Measurements from ENCODE around the gene IPCEF1. TPM values are rescaled to one million over a fixed set of nuclear protein-coding genes. Genes with fewer than 3 reads are reported as not detected.

Gene IPCEF1
- total and polyA plus RNA-seq, 3 experiments from 2014 or later, result 17.7 to 57.8 (median 19.2) TPM

DNA sequence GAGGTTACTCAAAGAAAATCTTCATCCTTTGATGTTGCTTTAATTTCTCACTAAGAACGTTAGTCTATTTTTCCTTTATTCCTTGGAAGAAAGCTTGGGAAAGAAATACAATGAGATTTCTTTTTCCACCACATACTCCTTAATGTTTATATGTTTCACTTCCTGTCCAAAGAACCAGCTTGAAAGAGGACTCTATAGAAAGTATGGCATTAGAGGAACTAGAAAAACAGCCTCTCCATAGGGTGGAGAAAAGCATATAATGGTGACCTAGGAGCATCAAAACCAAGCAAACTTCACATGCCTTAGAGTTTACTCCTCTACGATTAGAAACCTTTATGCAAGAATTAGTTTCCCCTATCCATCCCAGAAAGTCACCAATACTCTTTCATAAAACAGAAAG is 186.5 kb downstream of the IPCEF1 start:
- H3K27me3 ChIP-seq (ENCODE audit: insufficient read depth, low read length, poor library complexity, severe bottlenecking), result no peaks in the 10 kb centered on the region
- CTCF ChIA-PET, result interaction anchor here (1.1 to 2.3 kb wide), 3 partner anchors 12 to 18 kb away, joined by 3 to 9 read pairs (median 3); no protein-coding TSS in a partner anchor
- peaks cover 38% of the 10 kb centered on the region for H3K4me1 ChIP-seq (ENCODE audit: insufficient read depth, low read length)
- no peaks in the 10 kb centered on the region for H3K9me3 ChIP-seq (ENCODE audit: low read length)
- H3K27ac ChIP-seq (ENCODE audit: low read depth, low read length), result no peak overlapping the region
- no peak overlapping the region for H3K4me3 Mint-ChIP-seq
- H3K27ac Mint-ChIP-seq, result peak overlapping the region in 7 of 8 donors; percentile 2 to 83 (median 42)
- no peak overlapping the region for H3K4me3 ChIP-seq (ENCODE audit: low read length)
- peaks cover 0 to 5% (median 0%) of the 10 kb centered on the region in 5 donors for H3K9me3 Mint-ChIP-seq
- H3K36me3 ChIP-seq (ENCODE audit: insufficient read depth, low read length), result peaks cover 14% of the 10 kb centered on the region
- POLR2A ChIA-PET, result interaction anchor here (0.5 kb wide), 1 partner anchor 47 kb away, joined by 4 read pairs; no protein-coding TSS in a partner anchor
- H3K4me1 Mint-ChIP-seq, result peaks cover 71 to 93% (median 76%) of the 10 kb centered on the region in 3 donors
- no peaks in the 10 kb centered on the region for H3K27me3 Mint-ChIP-seq
- no peak for DNase-seq
- H3K36me3 Mint-ChIP-seq, result peaks cover 16 to 83% (median 43%) of the 10 kb centered on the region in 3 donors

- DNase-seq, result no peak
- H3K27ac ChIP-seq (ENCODE audit: low read depth, low read length), result no peak overlapping the region
- no peaks in the 10 kb centered on the region for H3K27me3 Mint-ChIP-seq
- H3K27ac Mint-ChIP-seq, result peak overlapping the region in 7 of 8 donors; percentile 61 to 92 (median 77)
- H3K36me3 Mint-ChIP-seq, result peaks cover 10 to 82% (median 45%) of the 10 kb centered on the region in 3 donors
- no peaks in the 10 kb centered on the region for H3K27me3 ChIP-seq (ENCODE audit: insufficient read depth, low read length, poor library complexity, severe bottlenecking)
- CTCF ChIA-PET, result interaction anchor here (1.4 kb wide), 2 partner anchors 13 to 108 kb away, joined by 3 read pairs; no protein-coding TSS in a partner anchor
- H3K4me1 ChIP-seq (ENCODE audit: insufficient read depth, low read length), result peaks cover 38% of the 10 kb centered on the region
- peaks cover 0 to 5% (median 0%) of the 10 kb centered on the region in 5 donors for H3K9me3 Mint-ChIP-seq
- POLR2A ChIA-PET, result interaction anchor here (0.5 kb wide), 1 partner anchor 48 kb away, joined by 4 read pairs; no protein-coding TSS in a partner anchor
- H3K36me3 ChIP-seq (ENCODE audit: insufficient read depth, low read length), result peaks cover 14% of the 10 kb centered on the region
- no peaks in the 10 kb centered on the region for H3K9me3 ChIP-seq (ENCODE audit: low read length)
- H3K4me1 Mint-ChIP-seq, result peaks cover 68 to 89% (median 72%) of the 10 kb centered on the region in 3 donors
- no peak overlapping the region for H3K4me3 ChIP-seq (ENCODE audit: low read length)
- peak overlapping the region in 1 of 7 donors; percentile 5 for H3K4me3 Mint-ChIP-seq
Observed at GRCh38 chr6:154169193-154169847, 187.3 kb downstream of the IPCEF1 start.

DNA sequence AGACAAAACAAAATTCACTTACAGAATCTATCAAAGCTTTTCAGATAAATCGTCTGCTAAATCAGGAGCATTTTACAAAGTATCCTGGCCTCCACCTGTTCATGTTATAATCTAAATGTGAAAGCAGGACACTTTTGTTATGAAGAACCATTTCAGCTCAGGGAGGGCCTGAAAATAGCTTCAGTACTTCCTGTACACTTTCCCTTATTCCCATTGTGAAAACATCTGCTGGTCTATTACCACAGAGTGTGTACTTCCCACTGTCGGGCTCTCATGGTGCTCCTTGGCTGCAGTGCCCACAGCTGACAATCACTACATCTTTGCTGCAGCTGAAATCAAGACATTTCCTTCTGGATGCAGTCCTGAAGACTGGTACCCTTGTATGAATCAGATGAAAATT is 189.5 kb downstream of the IPCEF1 start:
- Mint-ChIP-seq H3K9me3 (no peaks in the 10 kb centered on the region), H3K36me3 (peaks cover 4 to 64% (median 35%) of the 10 kb centered on the region in 3 donors), H3K27ac (peak overlapping the region in 4 of 8 donors; percentile 40 to 58 (median 53)), H3K4me3 (no peak overlapping the region), H3K4me1 (peaks cover 50 to 70% (median 52%) of the 10 kb centered on the region in 3 donors), H3K27me3 (no peaks in the 10 kb centered on the region)
- no peak overlapping the region for H3K27ac ChIP-seq (ENCODE audit: low read depth, low read length)
- no peaks in the 10 kb centered on the region for H3K9me3 ChIP-seq (ENCODE audit: low read length)
- H3K4me3 ChIP-seq (ENCODE audit: low read length), result no peak overlapping the region
- no peak for DNase-seq
- peaks cover 14% of the 10 kb centered on the region for H3K36me3 ChIP-seq (ENCODE audit: insufficient read depth, low read length)
- H3K27me3 ChIP-seq (ENCODE audit: insufficient read depth, low read length, poor library complexity, severe bottlenecking), result no peaks in the 10 kb centered on the region
- POLR2A ChIA-PET, result no interaction called here
- H3K4me1 ChIP-seq (ENCODE audit: insufficient read depth, low read length), result peaks cover 38% of the 10 kb centered on the region
- CTCF ChIA-PET, result interaction anchor here (3.2 to 4.2 kb wide), 2 partner anchors 13 to 110 kb away, joined by 14 to 17 read pairs; no protein-coding TSS in a partner anchor

DNA sequence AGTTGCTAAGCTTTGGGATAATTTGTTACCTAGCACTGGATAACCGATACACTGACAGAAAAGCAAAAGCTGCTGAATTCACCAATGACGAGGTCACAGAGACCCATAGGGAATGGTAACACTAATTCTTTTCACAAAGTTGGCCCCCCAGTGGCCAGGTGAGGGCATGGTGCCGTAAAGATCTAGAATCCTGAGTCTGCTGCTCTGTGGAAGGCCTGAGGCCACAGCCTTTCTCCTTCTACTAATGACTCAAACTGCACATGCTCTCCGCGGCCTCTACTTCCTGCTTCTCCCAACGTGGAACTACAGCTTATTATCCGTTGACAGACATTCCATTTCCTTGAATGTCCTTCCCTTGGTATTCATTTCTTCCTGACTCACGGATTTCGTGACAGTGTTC is 190.5 kb downstream of the IPCEF1 start:
- peak overlapping the region in 7 of 8 donors; percentile 35 to 67 (median 56) for H3K27ac Mint-ChIP-seq
- Histone ChIP-seq H3K4me3 (ENCODE audit: low read length) (no peak overlapping the region), H3K4me1 (ENCODE audit: insufficient read depth, low read length) (peaks cover 40% of the 10 kb centered on the region), H3K36me3 (ENCODE audit: insufficient read depth, low read length) (peaks cover 14% of the 10 kb centered on the region), H3K27ac (ENCODE audit: low read depth, low read length) (no peak overlapping the region), H3K27me3 (ENCODE audit: insufficient read depth, low read length, poor library complexity, severe bottlenecking) (no peaks in the 10 kb centered on the region), H3K9me3 (ENCODE audit: low read length) (no peaks in the 10 kb centered on the region)
- H3K9me3 Mint-ChIP-seq, result no peaks in the 10 kb centered on the region
- no peak for DNase-seq
- no peak overlapping the region for H3K4me3 Mint-ChIP-seq
- no peaks in the 10 kb centered on the region for H3K27me3 Mint-ChIP-seq
- H3K36me3 Mint-ChIP-seq, result peaks cover 4 to 54% (median 35%) of the 10 kb centered on the region in 3 donors
- ChIA-PET POLR2A (no interaction called here), CTCF (interaction anchor here (2.5 to 4.2 kb wide), 3 partner anchors 9 to 111 kb away, joined by 6 to 17 read pairs (median 14); no protein-coding TSS in a partner anchor)
- H3K4me1 Mint-ChIP-seq, result peaks cover 42 to 60% (median 44%) of the 10 kb centered on the region in 3 donors

GRCh38 chr6:154165478-154165877 is 191.1 kb downstream of the IPCEF1 start:
- H3K4me1 ChIP-seq (ENCODE audit: insufficient read depth, low read length), result peaks cover 33% of the 10 kb centered on the region
- Mint-ChIP-seq H3K4me1 (peaks cover 42 to 58% (median 45%) of the 10 kb centered on the region in 3 donors), H3K4me3 (peak overlapping the region in 1 of 7 donors; percentile 17), H3K27ac (peak overlapping the region; percentile 11 to 87 (median 56)), H3K27me3 (no peaks in the 10 kb centered on the region), H3K36me3 (peaks cover 8 to 54% (median 35%) of the 10 kb centered on the region in 3 donors), H3K9me3 (no peaks in the 10 kb centered on the region)
- H3K4me3 ChIP-seq (ENCODE audit: low read length), result no peak overlapping the region
- H3K27ac ChIP-seq (ENCODE audit: low read depth, low read length), result no peak overlapping the region
- ChIA-PET CTCF (interaction anchor here (2.5 to 4.2 kb wide), 3 partner anchors 8 to 112 kb away, joined by 6 to 17 read pairs (median 14); no protein-coding TSS in a partner anchor), POLR2A (no interaction called here)
- peaks cover 14% of the 10 kb centered on the region for H3K36me3 ChIP-seq (ENCODE audit: insufficient read depth, low read length)
- H3K27me3 ChIP-seq (ENCODE audit: insufficient read depth, low read length, poor library complexity, severe bottlenecking), result no peaks in the 10 kb centered on the region
- DNase-seq, result no peak
- no peaks in the 10 kb centered on the region for H3K9me3 ChIP-seq (ENCODE audit: low read length)

GRCh38 chr6:154164397-154164796 is 192.2 kb downstream of the IPCEF1 start:
- no peaks in the 10 kb centered on the region for H3K27me3 Mint-ChIP-seq
- ChIA-PET CTCF (interaction anchor here (1.3 to 4.2 kb wide), 4 partner anchors 7 to 113 kb away, joined by 3 to 17 read pairs (median 10); no protein-coding TSS in a partner anchor), POLR2A (interaction anchor here (0.6 kb wide), 1 partner anchor 113 kb away, joined by 3 read pairs; no protein-coding TSS in a partner anchor)
- no peaks in the 10 kb centered on the region for H3K9me3 Mint-ChIP-seq
- peaks cover 15% of the 10 kb centered on the region for H3K36me3 ChIP-seq (ENCODE audit: insufficient read depth, low read length)
- H3K27me3 ChIP-seq (ENCODE audit: insufficient read depth, low read length, poor library complexity, severe bottlenecking), result no peaks in the 10 kb centered on the region
- H3K4me1 ChIP-seq (ENCODE audit: insufficient read depth, low read length), result peaks cover 22% of the 10 kb centered on the region
- no peak overlapping the region for H3K27ac ChIP-seq (ENCODE audit: low read depth, low read length)
- H3K36me3 Mint-ChIP-seq, result peaks cover 8 to 53% (median 34%) of the 10 kb centered on the region in 3 donors
- H3K4me3 Mint-ChIP-seq, result peak overlapping the region in 1 of 7 donors; percentile 18
- peak in 1 of 5 donors; percentile 27 for DNase-seq
- no peaks in the 10 kb centered on the region for H3K9me3 ChIP-seq (ENCODE audit: low read length)
- H3K4me1 Mint-ChIP-seq, result peaks cover 39 to 54% (median 40%) of the 10 kb centered on the region in 3 donors
- peak overlapping the region; percentile 10 to 70 (median 60) for H3K27ac Mint-ChIP-seq
- no peak overlapping the region for H3K4me3 ChIP-seq (ENCODE audit: low read length)

GRCh38 chr6:154161689-154162088 is 194.9 kb downstream of the IPCEF1 start:
- peaks cover 37% of the 10 kb centered on the region for H3K4me1 ChIP-seq (ENCODE audit: insufficient read depth, low read length)

More at GRCh38 chr6:154161689-154162088, 194.9 kb downstream of the IPCEF1 start:
- DNase-seq, result no peak
- CTCF ChIA-PET, result no interaction called here
- H3K36me3 Mint-ChIP-seq, result peaks cover 4 to 43% (median 26%) of the 10 kb centered on the region in 3 donors
- POLR2A ChIA-PET, result no interaction called here
- Histone ChIP-seq H3K9me3 (ENCODE audit: low read length) (no peaks in the 10 kb centered on the region), H3K27ac (ENCODE audit: low read depth, low read length) (no peak overlapping the region), H3K4me3 (ENCODE audit: low read length) (no peak overlapping the region), H3K27me3 (ENCODE audit: insufficient read depth, low read length, poor library complexity, severe bottlenecking) (no peaks in the 10 kb centered on the region), H3K36me3 (ENCODE audit: insufficient read depth, low read length) (peaks cover 12% of the 10 kb centered on the region)
- no peaks in the 10 kb centered on the region for H3K9me3 Mint-ChIP-seq
- peaks cover 51 to 60% (median 59%) of the 10 kb centered on the region in 3 donors for H3K4me1 Mint-ChIP-seq
- no peak overlapping the region for H3K27ac Mint-ChIP-seq
- H3K4me3 Mint-ChIP-seq, result no peak overlapping the region
- no peaks in the 10 kb centered on the region for H3K27me3 Mint-ChIP-seq
